HepG2 (cell line): ENCODE results near the gene DTNB. TPM values are rescaled to one million over a fixed set of nuclear protein-coding genes. Genes with fewer than 3 reads are reported as not detected.

Experiments used
- ATAC-seq: fragments of 200-7000 bp; cut with Tn5 transposase; 3 replicates; pipeline ENCODE4 v1.9.1; 2020; ENCODE audit warnings: mild to moderate bottlenecking, moderate library complexity
- BruUV-seq: library from RNA; stranded (reverse); fragments of 400-500 nt; replicated peaks from 2 replicates; lab custom pipeline; 2021; lab: Mats Ljungman, UMichigan
- CTCF ChIA-PET: fragments of 300-600 bp; formaldehyde crosslinking; extraction: SDS; loops from one replicate; lab custom pipeline; 2021; ENCODE audit warnings: low total read pairs, inconsistent platforms, low intra/inter-chr PET ratio; lab: Yijun Ruan, JAX
- POLR2A ChIA-PET: fragments of 350-600 bp; sonication (Branson Sonifier 250); formaldehyde crosslinking; loops from one replicate; lab custom pipeline; 2020; ENCODE audit warnings: antibody characterized with exemption, inconsistent platforms; lab: Yijun Ruan, JAX
- DNase-seq: peaks from one replicate; pipeline ENCODE4 v3.0.0-alpha.2; 2015; ENCODE audit warnings: low spot score
- FAIRE-seq: peaks from 3 replicates; lab custom pipeline; 2011; peaks lifted over from hg19 to GRCh38; lab: Jason Lieb, UNC
- H2AFZ ChIP-seq: one replicate; pipeline ENCODE4 v1.6.1; 2011; ENCODE audit warnings: low read length, inconsistent platforms
- H3K27ac ChIP-seq: fragments of 300-600 bp; 3 replicates; pipeline ENCODE4 v1.8.0; 2011; ENCODE audit warnings: mixed run types, mild to moderate bottlenecking, mixed read lengths, low read length, inconsistent platforms; ENCODE audit not compliant: insufficient read depth; ENCODE audit errors: extremely low read length
- H3K27me3 ChIP-seq, 2 experiments: fragments of 200-600 bp in 1 of 2; 2 replicates in 1 of 2; 3 replicates in 1 of 2; pipeline versions ENCODE4 v1.6.0 to v1.8.0; 2011; ENCODE audit warnings: low read length in 2 of 2, mild to moderate bottlenecking in 2 of 2, moderate library complexity in 2 of 2, inconsistent platforms in 1 of 2; ENCODE audit not compliant: insufficient read depth in 2 of 2, control insufficient read depth in 1 of 2
- H3K36me3 ChIP-seq, 2 experiments: fragments of 200-600 bp in 1 of 2; replicated peaks in 1 of 2; 2 replicates in 1 of 2; 3 replicates in 1 of 2; pipeline versions ENCODE4 v1.5.1 to v1.8.0; 2011; ENCODE audit warnings: low read length in 2 of 2, inconsistent platforms in 1 of 2; ENCODE audit not compliant: insufficient read depth in 2 of 2, control insufficient read depth in 1 of 2
- H3K4me1 ChIP-seq: 2 replicates; pipeline ENCODE4 v1.5.1; 2012; ENCODE audit warnings: low read length, inconsistent platforms; ENCODE audit not compliant: insufficient read depth
- H3K4me2 ChIP-seq: 2 replicates; pipeline ENCODE4 v1.6.0; 2011; ENCODE audit warnings: low read depth, low read length, inconsistent platforms
- H3K4me3 ChIP-seq, 3 experiments: fragments of 200-600 bp in 1 of 3; sonication (generic), shearing (Covaris generic) in 1 of 3; replicated peaks in 1 of 3; 2 replicates each; pipeline ENCODE4 v1.5.1; 2011 to 2016; ENCODE audit warnings: low read length in 3 of 3, inconsistent platforms in 2 of 3, low read depth in 2 of 3, mild to moderate bottlenecking in 2 of 3, control low read depth in 1 of 3, mixed read lengths in 1 of 3; ENCODE audit not compliant: insufficient read depth in 1 of 3
- H3K79me2 ChIP-seq: one replicate; pipeline ENCODE4 v1.6.1; 2011; ENCODE audit warnings: low read length, inconsistent platforms; ENCODE audit not compliant: insufficient read depth
- H3K9ac ChIP-seq: 2 replicates; pipeline ENCODE4 v1.6.0; 2011; ENCODE audit warnings: mild to moderate bottlenecking, low read depth, low read length, inconsistent platforms; ENCODE audit not compliant: insufficient read depth
- H3K9me3 ChIP-seq: 2 replicates; pipeline ENCODE4 v1.5.1; 2012; ENCODE audit warnings: mild to moderate bottlenecking, low read length
- H4K20me1 ChIP-seq: 2 replicates; pipeline ENCODE4 v1.6.0; 2011; ENCODE audit warnings: inconsistent platforms, mild to moderate bottlenecking, low read length, moderate library complexity; ENCODE audit not compliant: insufficient read depth
- FOXA1 ChIP-seq, 2 experiments: fragments of 450-650 bp in 1 of 2; sonication (generic) in 1 of 2; formaldehyde crosslinking in 1 of 2; IDR thresholded peaks; 2 replicates each; pipeline versions ENCODE4 v1.4.0 to v1.6.1; 2016 to 2020; ENCODE audit warnings: missing genetic modification reagents in 1 of 2
- GZF1 ChIP-seq: sonication (generic); formaldehyde crosslinking; IDR thresholded peaks from 2 replicates; pipeline ENCODE4 v1.5.1; 2020; ENCODE audit warnings: mild to moderate bottlenecking, missing genetic modification reagents
- ISL2 ChIP-seq: sonication (generic); formaldehyde crosslinking; IDR thresholded peaks from 2 replicates; pipeline ENCODE4 v1.5.0; 2020; ENCODE audit warnings: missing genetic modification reagents
- ZNF513 ChIP-seq: sonication (generic); formaldehyde crosslinking; conservative IDR thresholded peaks from 2 replicates; pipeline ENCODE4 v1.5.0; 2020; ENCODE audit warnings: missing genetic modification reagents
- WGBS: methylation state at CpG from one replicate; pipeline ENCODE4 v1.1.6; 2017; ENCODE audit warnings: low lambda C conversion rate; 5-methylcytosine and 5-hydroxymethylcytosine counted together
- in situ Hi-C: cut with HindIII; loops from 2 replicates; pipeline ENCODE4 v1.10.0; 2017; ENCODE audit warnings: low pct_unique_long_range_greater_than_20kb; ENCODE audit not compliant: extremely low pct_ligation_motif_present
- intact Hi-C: fragments of 100-400 bp; cut with micrococcal nuclease; formaldehyde crosslinking; loops from one replicate; pipeline ENCODE4 v1.10.0; 2022; ENCODE audit not compliant: unreplicated experiment
- polyA plus RNA-seq, 8 experiments: library from polyadenylated mRNA; depleted of rRNA in 3 of 8; stranded (reverse) in 7 of 8; unstranded in 1 of 8; fragments of >200 nt; fragmentation: Illumina TruSeq in 4 of 8; extraction: Trizol in 4 of 8; gene quantifications; 2 replicates each; pipeline versions ENCODE4 v1.2.1 to v1.2.3, GENCODE V29; 2011 to 2016; ENCODE audit warnings: low read depth in 4 of 8, missing spikeins in 1 of 8, mixed read lengths in 1 of 8; ENCODE audit not compliant: insufficient read depth in 1 of 8
- total RNA-seq, 5 experiments: library from RNA; depleted of rRNA; stranded (reverse); fragments of >200 nt; fragmentation: Illumina TruSeq; extraction: Trizol; gene quantifications; 2 replicates each; pipeline ENCODE4 v1.2.3, GENCODE V29; 2016; ENCODE audit warnings: low read depth in 1 of 5
- TF ChIP-seq, protein P1 (sequence below): sonication (generic); formaldehyde crosslinking; IDR thresholded peaks from 2 replicates; pipeline ENCODE4 v1.5.0; 2020; ENCODE audit warnings: missing genetic modification reagents, mild to moderate bottlenecking, borderline replicate concordance
- TF ChIP-seq, protein P2 (sequence below): sonication (generic); formaldehyde crosslinking; IDR thresholded peaks from 2 replicates; pipeline ENCODE4 v1.4.0; 2020; ENCODE audit warnings: mild to moderate bottlenecking, missing genetic modification reagents
- TF ChIP-seq, protein P3 (sequence below): sonication (generic); formaldehyde crosslinking; IDR thresholded peaks from 2 replicates; pipeline ENCODE4 v1.4.0; 2020; ENCODE audit warnings: missing genetic modification reagents

Gene DTNB
- total and polyA plus RNA-seq, 2 of the 13 experiments (the other 11 are each of a cell fraction or from before 2014, with no cell fraction given) = 14.4 to 23.9 TPM

- intact Hi-C loops (no loop called here), in situ Hi-C loops (no loop called here)
- Histone ChIP-seq H3K79me2 (no peaks in the 10 kb centered on the region), H3K4me2 (no peak overlapping the region), H3K36me3 (no peaks in the 10 kb centered on the region), H4K20me1 (no peaks in the 10 kb centered on the region), H3K9ac (no peak overlapping the region), H3K27me3 (no peaks in the 10 kb centered on the region), H3K4me1 (peaks cover 19% of the 10 kb centered on the region), H3K9me3 (no peaks in the 10 kb centered on the region), H3K4me3 (no peak overlapping the region), H2AFZ (no peak overlapping the region), H3K27ac (no peak overlapping the region)
- no TSS peak for BruUV-seq
- DNase-seq (peak; percentile 48), ATAC-seq (no peak; the same call in 2 of the 3 replicates), FAIRE-seq (no peak)
- ChIA-PET POLR2A (no interaction called here), CTCF (no interaction called here)
- WGBS = 78% methylated on average over 6 of the region's 6 CpGs
- no peak for TF ChIP-seq ZNF513 (CRISPR knock-in tag)
- TF ChIP-seq ISL2 (CRISPR knock-in tag) = no peak
- TF ChIP-seq FOXA1 (IDR thresholded peaks at IDR 0.05) = peak; percentile 62; the same call in 1 of the 2 replicates
- TF ChIP-seq FOXA1 (CRISPR knock-in tag; IDR thresholded peaks at IDR 0.05) = no peak
- TF ChIP-seq, protein P1, sequence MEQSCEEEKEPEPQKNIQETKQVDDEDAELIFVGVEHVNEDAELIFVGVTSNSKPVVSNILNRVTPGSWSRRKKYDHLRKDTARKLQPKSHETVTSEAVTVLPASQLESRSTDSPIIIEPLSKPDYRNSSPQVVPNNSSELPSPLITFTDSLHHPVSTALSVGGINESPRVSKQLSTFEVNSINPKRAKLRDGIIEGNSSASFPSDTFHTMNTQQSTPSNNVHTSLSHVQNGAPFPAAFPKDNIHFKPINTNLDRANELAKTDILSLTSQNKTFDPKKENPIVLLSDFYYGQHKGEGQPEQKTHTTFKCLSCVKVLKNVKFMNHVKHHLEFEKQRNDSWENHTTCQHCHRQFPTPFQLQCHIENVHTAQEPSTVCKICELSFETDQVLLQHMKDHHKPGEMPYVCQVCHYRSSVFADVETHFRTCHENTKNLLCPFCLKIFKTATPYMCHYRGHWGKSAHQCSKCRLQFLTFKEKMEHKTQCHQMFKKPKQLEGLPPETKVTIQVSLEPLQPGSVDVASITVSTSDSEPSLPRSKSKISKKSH = no peak
- TF ChIP-seq, protein P2, sequence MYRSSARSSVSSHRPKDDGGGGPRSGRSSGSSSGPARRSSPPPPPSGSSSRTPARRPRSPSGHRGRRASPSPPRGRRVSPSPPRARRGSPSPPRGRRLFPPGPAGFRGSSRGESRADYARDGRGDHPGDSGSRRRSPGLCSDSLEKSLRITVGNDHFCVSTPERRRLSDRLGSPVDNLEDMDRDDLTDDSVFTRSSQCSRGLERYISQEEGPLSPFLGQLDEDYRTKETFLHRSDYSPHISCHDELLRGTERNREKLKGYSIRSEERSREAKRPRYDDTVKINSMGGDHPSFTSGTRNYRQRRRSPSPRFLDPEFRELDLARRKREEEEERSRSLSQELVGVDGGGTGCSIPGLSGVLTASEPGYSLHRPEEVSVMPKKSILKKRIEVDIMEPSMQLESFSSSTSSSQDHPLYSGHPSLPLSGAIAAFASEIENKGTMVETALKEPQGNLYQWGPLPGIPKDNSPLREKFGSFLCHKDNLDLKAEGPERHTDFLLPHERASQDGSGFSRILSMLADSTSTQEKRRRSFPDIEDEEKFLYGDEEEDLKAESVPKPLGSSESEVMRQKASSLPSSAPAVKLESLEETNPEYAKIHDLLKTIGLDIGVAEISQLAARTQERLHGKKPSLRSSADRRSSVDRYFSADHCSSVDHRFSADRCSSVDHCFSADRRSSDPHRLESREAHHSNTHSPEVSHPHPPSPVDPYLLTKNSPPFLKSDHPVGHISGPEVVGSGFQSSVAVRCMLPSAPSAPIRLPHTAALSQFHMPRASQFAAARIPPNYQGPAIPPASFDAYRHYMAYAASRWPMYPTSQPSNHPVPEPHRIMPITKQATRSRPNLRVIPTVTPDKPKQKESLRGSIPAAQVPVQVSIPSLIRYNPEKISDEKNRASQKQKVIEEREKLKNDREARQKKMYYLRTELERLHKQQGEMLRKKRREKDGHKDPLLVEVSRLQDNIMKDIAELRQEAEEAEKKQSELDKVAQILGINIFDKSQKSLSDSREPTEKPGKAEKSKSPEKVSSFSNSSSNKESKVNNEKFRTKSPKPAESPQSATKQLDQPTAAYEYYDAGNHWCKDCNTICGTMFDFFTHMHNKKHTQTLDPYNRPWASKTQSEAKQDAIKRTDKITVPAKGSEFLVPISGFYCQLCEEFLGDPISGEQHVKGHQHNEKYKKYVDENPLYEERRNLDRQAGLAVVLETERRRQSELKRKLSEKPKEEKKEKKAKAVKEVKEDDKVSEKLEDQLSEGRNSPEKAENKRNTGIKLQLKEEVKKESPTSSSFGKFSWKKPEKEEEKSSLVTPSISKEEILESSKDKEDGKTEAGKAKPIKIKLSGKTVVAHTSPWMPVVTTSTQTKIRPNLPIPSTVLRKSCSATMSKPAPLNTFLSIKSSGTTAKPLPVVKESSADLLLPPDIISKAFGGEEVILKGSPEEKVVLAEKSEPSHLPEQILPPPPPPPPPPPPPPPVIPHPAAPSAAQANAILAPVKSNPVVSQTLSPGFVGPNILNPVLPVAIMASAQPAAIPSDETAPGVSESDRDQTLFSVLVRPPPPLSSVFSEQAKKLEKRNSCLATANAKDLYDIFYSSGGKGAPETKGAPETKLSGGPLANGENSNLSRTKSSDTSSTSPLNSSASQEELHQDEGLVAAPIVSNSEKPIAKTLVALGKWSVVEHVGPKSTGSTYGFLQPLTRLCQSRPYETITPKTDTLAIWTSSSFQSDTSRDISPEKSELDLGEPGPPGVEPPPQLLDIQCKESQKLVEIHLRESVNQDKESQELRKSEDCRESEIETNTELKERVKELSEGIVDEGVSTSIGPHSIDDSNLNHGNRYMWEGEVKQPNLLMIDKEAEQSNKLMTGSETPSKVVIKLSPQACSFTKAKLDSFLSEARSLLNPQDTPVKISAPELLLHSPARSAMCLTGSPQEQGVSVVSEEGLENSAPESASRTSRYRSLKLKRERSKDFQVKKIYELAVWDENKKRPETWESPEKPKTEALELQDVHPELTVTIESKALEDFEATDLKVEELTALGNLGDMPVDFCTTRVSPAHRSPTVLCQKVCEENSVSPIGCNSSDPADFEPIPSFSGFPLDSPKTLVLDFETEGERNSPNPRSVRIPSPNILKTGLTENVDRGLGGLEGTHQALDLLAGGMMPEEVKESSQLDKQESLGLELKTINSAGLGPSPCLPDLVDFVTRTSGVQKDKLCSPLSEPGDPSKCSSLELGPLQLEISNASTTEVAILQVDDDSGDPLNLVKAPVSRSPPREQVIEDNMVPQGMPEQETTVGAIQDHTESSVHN = no peak
- TF ChIP-seq, protein P3, sequence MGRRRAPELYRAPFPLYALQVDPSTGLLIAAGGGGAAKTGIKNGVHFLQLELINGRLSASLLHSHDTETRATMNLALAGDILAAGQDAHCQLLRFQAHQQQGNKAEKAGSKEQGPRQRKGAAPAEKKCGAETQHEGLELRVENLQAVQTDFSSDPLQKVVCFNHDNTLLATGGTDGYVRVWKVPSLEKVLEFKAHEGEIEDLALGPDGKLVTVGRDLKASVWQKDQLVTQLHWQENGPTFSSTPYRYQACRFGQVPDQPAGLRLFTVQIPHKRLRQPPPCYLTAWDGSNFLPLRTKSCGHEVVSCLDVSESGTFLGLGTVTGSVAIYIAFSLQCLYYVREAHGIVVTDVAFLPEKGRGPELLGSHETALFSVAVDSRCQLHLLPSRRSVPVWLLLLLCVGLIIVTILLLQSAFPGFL = no peak
- TF ChIP-seq GZF1 (CRISPR knock-in tag) = no peak
These were observed 181.3 kb downstream of the DTNB start for GRCh38 chr2:25491966-25492532.
